Right lobe of liver (tissue), 6 donors: ENCODE measurements around the gene GRWD1. TPM values are rescaled to one million over a fixed set of nuclear protein-coding genes. Genes with fewer than 3 reads are reported as not detected.
A peak's percentile ranks its signal among the peaks of the same experiment; 100 is the strongest.

Experiments
- ATAC-seq, 4 donors: fragments of 200-7000 bp; cut with Tn5 transposase; one replicate each; pipeline ENCODE4 v1.9.1; 2020; ENCODE audit warnings: mild to moderate bottlenecking in 4 of 4, moderate library complexity in 4 of 4
- DNase-seq, 3 donors: peaks; one replicate each; pipeline ENCODE4 v3.0.0-alpha.2; 2020
- H3K27ac ChIP-seq, 3 donors: fragments of 200-600 bp; one replicate each; pipeline ENCODE4 v1.8.0; 2022
- H3K27me3 ChIP-seq, 2 donors: fragments of 200-600 bp; one replicate each; pipeline ENCODE4 v1.8.0; 2022
- H3K36me3 ChIP-seq, 4 donors: fragments of 200-600 bp; sonication (generic) in 1 of 4; one replicate each; pipeline versions ENCODE4 v1.5.1 to v1.8.0; 2017 to 2022; ENCODE audit warnings: control low read depth in 1 of 4
- H3K4me1 ChIP-seq, 4 donors: fragments of 200-600 bp; sonication (generic) in 1 of 4; one replicate each; pipeline versions ENCODE4 v1.5.1 to v1.8.0; 2017 to 2022; ENCODE audit warnings: control low read depth in 1 of 4
- H3K4me3 ChIP-seq, 3 donors: fragments of 200-600 bp; one replicate each; pipeline ENCODE4 v1.8.0; 2022
- H3K9me3 ChIP-seq, 4 donors: fragments of 200-600 bp; sonication (generic) in 1 of 4; one replicate each; pipeline versions ENCODE4 v1.5.1 to v1.8.0; 2017 to 2022; ENCODE audit warnings: control low read depth in 1 of 4
- POLR2A ChIP-seq: fragments of 450-650 bp; IDR thresholded peaks from one replicate; pipeline ENCODE4 v1.6.1; 2017; ENCODE audit warnings: antibody characterized with exemption, mild to moderate bottlenecking
- WGBS: methylation state at CpG from one replicate; pipeline ENCODE4 v1.1.6; 2018; ENCODE audit warnings: low coverage, low lambda C conversion rate; ENCODE audit not compliant: insufficient coverage; ENCODE audit errors: missing lambda C conversion rate; 5-methylcytosine and 5-hydroxymethylcytosine counted together
- intact Hi-C, 2 donors: fragments of 100-400 bp; cut with DNase I; formaldehyde crosslinking; loops; one replicate each; pipeline versions ENCODE4 v1.11.2 to v1.14.1; 2022
- total RNA-seq, 6 experiments: library from RNA; depleted of rRNA in 2 of 6; stranded (reverse); fragments of >200 nt in 2 of 6; fragmentation: NEBNext Ultra II Directional in 3 of 6; extraction: Animal tissue kit (Norgen Biotek cat#: 25700) in 3 of 6; gene quantifications; one replicate each; pipeline versions ENCODE4 v1.1.0 to v1.2.4, GENCODE V29; 2016 to 2023
- TF ChIP-seq, protein P1 (sequence below), 4 donors: fragments of 200-600 bp in 3 of 4; fragments of 450-650 bp in 1 of 4; IDR thresholded peaks; one replicate each; pipeline versions ENCODE4 v1.5.1 to v1.8.0; 2016 to 2022; ENCODE audit warnings: antibody characterized with exemption in 4 of 4, mild to moderate bottlenecking in 2 of 4
- donor health status: DM: no; HTN: yes; CAD: no.
- donor health status: DM: no; HTN: no; CAD: no.
- donor health status: DM: no; HTN: no; CAD: no.
- donor health status: DM: no; HTN: yes; CAD: no.
- donor health status: DM: no; HTN: yes; CAD: no.

Gene GRWD1
- total RNA-seq, 6 experiments from 2014 or later = 14.7 to 31.0 (median 17.6) TPM

DNA sequence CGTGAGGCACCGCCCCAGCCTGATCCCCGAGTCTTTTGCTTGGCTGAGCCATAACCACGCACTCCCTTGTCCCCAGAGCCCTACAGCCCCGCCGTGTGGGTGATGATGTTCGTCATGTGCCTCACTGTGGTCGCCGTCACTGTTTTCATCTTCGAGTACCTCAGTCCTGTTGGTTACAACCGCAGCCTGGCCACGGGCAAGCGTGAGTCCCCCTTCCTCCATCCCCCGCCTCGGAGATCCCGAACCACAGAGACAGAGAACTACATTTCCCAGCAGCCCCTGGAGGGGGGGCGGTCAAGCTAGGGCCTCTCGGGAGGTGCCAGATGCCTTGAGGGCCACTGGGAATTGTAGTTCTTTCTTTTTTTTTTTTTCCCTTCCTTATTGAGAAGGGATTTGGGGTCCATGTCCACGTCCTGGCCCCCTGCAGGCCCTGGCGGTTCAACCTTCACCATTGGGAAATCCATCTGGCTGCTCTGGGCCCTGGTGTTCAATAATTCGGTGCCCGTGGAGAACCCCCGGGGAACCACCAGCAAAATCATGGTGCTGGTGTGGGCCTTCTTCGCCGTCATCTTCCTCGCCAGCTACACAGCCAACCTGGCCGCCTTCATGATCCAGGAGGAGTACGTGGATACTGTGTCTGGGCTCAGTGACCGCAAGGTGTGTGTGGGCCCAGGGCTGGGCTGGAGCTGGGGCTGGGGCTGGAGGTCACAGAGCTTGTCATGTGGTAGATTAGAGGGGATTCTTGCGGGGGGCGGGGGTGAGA is 26.4 kb upstream of the GRWD1 start:
- no peaks in the 10 kb centered on the region for H3K27me3 ChIP-seq
- ATAC-seq (peak in 3 of 4 donors; percentile 24 to 45 (median 29)), DNase-seq (peak in 1 of 3 donors; percentile 58)
- intact Hi-C loops = no loop called here
- WGBS = 50% methylated on average over 10 of the region's 31 CpGs
- no peaks in the 10 kb centered on the region for H3K36me3 ChIP-seq
- no peaks in the 10 kb centered on the region for H3K4me1 ChIP-seq
- H3K4me3 ChIP-seq = no peak overlapping the region
- H3K9me3 ChIP-seq = no peaks in the 10 kb centered on the region
- no peak overlapping the region for H3K27ac ChIP-seq
- TF ChIP-seq, protein P1, sequence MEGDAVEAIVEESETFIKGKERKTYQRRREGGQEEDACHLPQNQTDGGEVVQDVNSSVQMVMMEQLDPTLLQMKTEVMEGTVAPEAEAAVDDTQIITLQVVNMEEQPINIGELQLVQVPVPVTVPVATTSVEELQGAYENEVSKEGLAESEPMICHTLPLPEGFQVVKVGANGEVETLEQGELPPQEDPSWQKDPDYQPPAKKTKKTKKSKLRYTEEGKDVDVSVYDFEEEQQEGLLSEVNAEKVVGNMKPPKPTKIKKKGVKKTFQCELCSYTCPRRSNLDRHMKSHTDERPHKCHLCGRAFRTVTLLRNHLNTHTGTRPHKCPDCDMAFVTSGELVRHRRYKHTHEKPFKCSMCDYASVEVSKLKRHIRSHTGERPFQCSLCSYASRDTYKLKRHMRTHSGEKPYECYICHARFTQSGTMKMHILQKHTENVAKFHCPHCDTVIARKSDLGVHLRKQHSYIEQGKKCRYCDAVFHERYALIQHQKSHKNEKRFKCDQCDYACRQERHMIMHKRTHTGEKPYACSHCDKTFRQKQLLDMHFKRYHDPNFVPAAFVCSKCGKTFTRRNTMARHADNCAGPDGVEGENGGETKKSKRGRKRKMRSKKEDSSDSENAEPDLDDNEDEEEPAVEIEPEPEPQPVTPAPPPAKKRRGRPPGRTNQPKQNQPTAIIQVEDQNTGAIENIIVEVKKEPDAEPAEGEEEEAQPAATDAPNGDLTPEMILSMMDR (IDR thresholded peaks at IDR 0.05) = no peak
- no peak for TF ChIP-seq POLR2A

DNA sequence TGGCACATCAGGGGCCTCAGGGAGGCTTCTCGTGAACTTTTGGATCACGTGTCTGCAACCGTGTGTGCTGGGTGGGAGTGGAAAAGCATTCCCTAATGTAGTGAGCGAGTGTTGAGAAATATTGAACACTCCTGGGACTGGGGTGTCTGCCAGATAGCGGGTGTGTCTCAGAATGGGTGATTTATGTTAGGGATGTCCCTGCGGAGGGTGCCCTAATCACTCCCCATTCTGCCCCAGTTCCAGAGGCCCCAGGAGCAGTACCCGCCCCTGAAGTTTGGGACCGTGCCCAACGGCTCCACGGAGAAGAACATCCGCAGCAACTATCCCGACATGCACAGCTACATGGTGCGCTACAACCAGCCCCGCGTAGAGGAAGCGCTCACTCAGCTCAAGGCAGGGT is 24.2 kb upstream of the GRWD1 start:
- no peak overlapping the region for H3K4me3 ChIP-seq
- 24% methylated on average over 3 of the region's 16 CpGs for WGBS
- H3K27me3 ChIP-seq = no peaks in the 10 kb centered on the region
- ATAC-seq (no peak), DNase-seq (no peak)
- H3K36me3 ChIP-seq = no peaks in the 10 kb centered on the region
- H3K27ac ChIP-seq = no peak overlapping the region
- intact Hi-C loops = no loop called here
- no peaks in the 10 kb centered on the region for H3K4me1 ChIP-seq
- no peaks in the 10 kb centered on the region for H3K9me3 ChIP-seq
- TF ChIP-seq POLR2A = no peak
- TF ChIP-seq, protein P1 (IDR thresholded peaks at IDR 0.05) = no peak

DNA sequence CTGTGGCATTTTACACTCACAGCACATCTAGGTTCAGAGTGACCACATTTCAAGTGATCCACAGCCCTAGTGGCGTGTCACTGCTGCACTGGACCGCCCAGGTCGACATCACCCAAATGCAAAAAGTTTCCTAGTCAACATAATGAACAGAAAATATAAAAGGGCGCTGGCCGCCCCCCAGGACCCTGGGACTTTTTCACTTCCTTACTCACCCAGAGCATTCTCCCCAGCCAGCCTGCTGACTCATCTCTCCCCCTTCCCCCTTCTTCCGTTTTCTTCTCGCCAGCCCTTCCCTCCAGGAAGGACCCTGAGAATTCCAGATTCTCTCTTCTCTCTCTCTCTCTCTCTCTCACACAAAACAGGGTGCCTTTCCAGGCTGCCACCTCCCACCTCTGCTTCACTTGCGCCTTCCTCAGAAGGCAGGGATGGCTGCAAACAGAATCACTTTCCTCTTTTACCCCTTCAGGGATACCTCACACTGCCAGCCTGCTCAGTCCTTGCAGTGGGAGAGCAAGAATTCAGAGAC is 21.0 kb upstream of the GRWD1 start:
- TF ChIP-seq, protein P1 (IDR thresholded peaks at IDR 0.05) = no peak
- TF ChIP-seq POLR2A = no peak
- H3K27ac ChIP-seq = peak overlapping the region in 1 of 3 donors; percentile 27

DNA sequence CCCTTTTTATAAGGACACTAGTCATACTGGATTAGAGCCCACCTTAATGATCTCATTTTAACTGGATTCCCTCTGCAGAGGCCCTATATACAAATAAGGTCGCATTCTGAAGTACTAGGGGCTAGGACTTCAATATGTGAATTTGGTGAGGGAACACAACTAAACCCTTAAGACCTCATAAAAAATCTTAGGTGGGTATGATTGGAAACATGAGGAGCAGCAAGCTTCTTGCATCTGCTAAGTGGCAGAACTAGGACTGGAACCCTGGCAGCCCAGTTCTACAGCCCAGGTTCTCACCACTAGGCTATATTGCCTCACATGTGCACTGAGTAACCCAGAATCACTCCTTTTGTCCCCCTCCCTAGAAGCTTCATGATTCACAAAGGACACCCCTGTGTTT is 17.1 kb upstream of the GRWD1 start:
- no peak overlapping the region for H3K27ac ChIP-seq
- no peak for ATAC-seq
- 100% methylated on average over 1 of the region's 1 CpG for WGBS
- DNase-seq = no peak
- H3K27me3 ChIP-seq = no peaks in the 10 kb centered on the region
- intact Hi-C loops = no loop called here
- no peak overlapping the region for H3K4me3 ChIP-seq
- H3K4me1 ChIP-seq = no peaks in the 10 kb centered on the region
- H3K36me3 ChIP-seq = no peaks in the 10 kb centered on the region
- no peak for TF ChIP-seq POLR2A
- TF ChIP-seq, protein P1 (IDR thresholded peaks at IDR 0.05) = no peak
- no peaks in the 10 kb centered on the region for H3K9me3 ChIP-seq

More for the DNA sequence above, 21.0 kb upstream of the GRWD1 start:
- Histone ChIP-seq H3K4me3 (no peak overlapping the region), H3K9me3 (no peaks in the 10 kb centered on the region), H3K4me1 (no peaks in the 10 kb centered on the region), H3K36me3 (no peaks in the 10 kb centered on the region), H3K27me3 (no peaks in the 10 kb centered on the region)
- intact Hi-C loops = no loop called here
- ATAC-seq (peak; percentile 46 to 79 (median 73)), DNase-seq (no peak)
- whole genome bisulfite sequencing = 32% methylated on average over 7 of the region's 8 CpGs
